Colonic mucosa (tissue), 4 donors: ENCODE measurements around the gene CYGB. TPM values are rescaled to one million over a fixed set of nuclear protein-coding genes. Genes with fewer than 3 reads are reported as not detected.
A peak's percentile ranks its signal among the peaks of the same experiment; 100 is the strongest.

ENCODE experiments used
- DNase-seq: peaks from one replicate; pipeline ENCODE4 v3.0.0-alpha.2; 2020
- H3K27ac ChIP-seq: fragments of 200-600 bp; one replicate; pipeline ENCODE4 v1.8.0; 2021
- H3K27me3 ChIP-seq: fragments of 200-600 bp; one replicate; pipeline ENCODE4 v1.8.0; 2021
- H3K36me3 ChIP-seq: fragments of 200-600 bp; one replicate; pipeline ENCODE4 v1.8.0; 2021
- H3K4me1 ChIP-seq: fragments of 200-600 bp; one replicate; pipeline ENCODE4 v1.8.0; 2021; ENCODE audit warnings: mild to moderate bottlenecking
- H3K4me3 ChIP-seq: fragments of 200-600 bp; one replicate; pipeline ENCODE4 v1.8.0; 2021
- H3K9ac ChIP-seq, 2 donors: one replicate each; pipeline ENCODE4 v1.7.0; 2013; ENCODE audit warnings: control low read depth in 2 of 2, low read depth in 2 of 2, low read length in 2 of 2
- H3K9me3 ChIP-seq: fragments of 200-600 bp; one replicate; pipeline ENCODE4 v1.8.0; 2021
- CTCF ChIP-seq: fragments of 200-600 bp; IDR thresholded peaks from one replicate; pipeline ENCODE4 v1.8.0; 2022; ENCODE audit warnings: antibody characterized with exemption, mild to moderate bottlenecking
- intact Hi-C: fragments of 100-400 bp; cut with DNase I; formaldehyde crosslinking; loops from one replicate; pipeline ENCODE4 v1.14.1; 2022
- total RNA-seq, 2 donors: library from RNA; stranded (reverse); fragmentation: NEBNext Ultra II Directional in 1 of 2; extraction: Animal tissue kit (Norgen Biotek cat#: 25700) in 1 of 2; gene quantifications; one replicate each; pipeline ENCODE4 v1.2.1, GENCODE V29; 2021
- donor health status: healthy.
- donor health status: DM: no; HTN: no; CAD: no.
- donor health status: DM: no; HTN: no; CAD: no.

CYGB gene
- total RNA-seq, 2 donors from 2014 or later, result 4.7 to 9.9 TPM

- H3K36me3 ChIP-seq, result no peaks in the 10 kb centered on the region
- intact Hi-C loops, result no loop called here
- H3K27ac ChIP-seq, result no peak overlapping the region
- H3K9me3 ChIP-seq, result no peaks in the 10 kb centered on the region
- DNase-seq, result no peak
- no peaks in the 10 kb centered on the region for H3K27me3 ChIP-seq
- no peaks in the 10 kb centered on the region for H3K4me1 ChIP-seq
- no peak overlapping the region for H3K9ac ChIP-seq
- H3K4me3 ChIP-seq, result no peak overlapping the region
- TF ChIP-seq CTCF, result no peak
Measured at GRCh38 chr17:76548378-76549214, 11.1 kb upstream of the CYGB start.

- Histone ChIP-seq H3K9ac (no peak overlapping the region), H3K27me3 (no peaks in the 10 kb centered on the region), H3K4me3 (no peak overlapping the region), H3K4me1 (no peaks in the 10 kb centered on the region), H3K36me3 (no peaks in the 10 kb centered on the region), H3K9me3 (no peaks in the 10 kb centered on the region), H3K27ac (no peak overlapping the region)
- no peak for DNase-seq
- intact Hi-C loops, result no loop called here
- TF ChIP-seq CTCF, result no peak
Measured at GRCh38 chr17:76547642-76548202, 10.2 kb upstream of the CYGB start.

DNA sequence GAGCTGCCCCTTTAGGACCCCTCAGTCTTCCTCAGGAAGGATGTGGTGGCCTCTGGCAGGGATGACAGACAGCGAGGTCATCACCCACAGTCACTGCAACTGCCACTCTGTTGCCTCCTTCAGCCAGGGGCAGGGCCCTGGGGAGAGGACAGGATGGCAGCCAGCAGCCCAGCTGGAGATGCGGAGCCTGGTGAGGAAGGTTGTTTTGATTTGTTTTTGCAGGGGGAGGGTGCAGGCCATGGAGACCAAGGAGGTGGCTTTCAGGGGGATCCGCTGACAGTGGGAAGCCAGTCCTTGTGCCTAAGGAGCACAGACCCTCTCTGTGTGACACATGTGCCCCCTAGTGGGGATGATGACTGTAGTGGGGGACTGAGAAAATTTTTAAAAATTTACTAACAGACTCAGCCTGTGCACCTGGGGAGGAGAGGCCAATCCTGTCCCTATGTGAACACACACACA, 9.7 kb upstream of the CYGB start:
- Histone ChIP-seq H3K4me1 (no peaks in the 10 kb centered on the region), H3K4me3 (no peak overlapping the region), H3K27ac (no peak overlapping the region), H3K9ac (no peak overlapping the region), H3K36me3 (no peaks in the 10 kb centered on the region), H3K27me3 (no peaks in the 10 kb centered on the region), H3K9me3 (no peaks in the 10 kb centered on the region)
- intact Hi-C loops, result no loop called here
- DNase-seq, result peak; percentile 77
- peak; percentile 34 for TF ChIP-seq CTCF

GRCh38 chr17:76546556-76547182, 9.2 kb upstream of the CYGB start:
- Histone ChIP-seq H3K4me3 (no peak overlapping the region), H3K9me3 (no peaks in the 10 kb centered on the region), H3K9ac (no peak overlapping the region), H3K27ac (no peak overlapping the region), H3K27me3 (no peaks in the 10 kb centered on the region), H3K36me3 (no peaks in the 10 kb centered on the region), H3K4me1 (no peaks in the 10 kb centered on the region)
- no peak for TF ChIP-seq CTCF
- no peak for DNase-seq
- intact Hi-C loops, result no loop called here

GRCh38 chr17:76545918-76546555, 8.5 kb upstream of the CYGB start:
- H3K27ac ChIP-seq, result no peak overlapping the region

More at GRCh38 chr17:76545918-76546555, 8.5 kb upstream of the CYGB start:
- no peak for TF ChIP-seq CTCF
- intact Hi-C loops, result no loop called here
- H3K9ac ChIP-seq, result no peak overlapping the region
- no peaks in the 10 kb centered on the region for H3K27me3 ChIP-seq
- H3K36me3 ChIP-seq, result no peaks in the 10 kb centered on the region
- no peak for DNase-seq
- no peaks in the 10 kb centered on the region for H3K4me1 ChIP-seq
- no peaks in the 10 kb centered on the region for H3K9me3 ChIP-seq
- no peak overlapping the region for H3K4me3 ChIP-seq
